GM20000 (cell line): ENCODE results near the gene LCN10.
A peak's percentile ranks its signal among the peaks of the same experiment; 100 is the strongest.

Source experiments
- DNase-seq: peaks from one replicate; pipeline ENCODE4 v3.0.0; 2012; ENCODE audit warnings: low spot score
- CTCF ChIP-seq: IDR thresholded peaks from 2 replicates; pipeline ENCODE4 v1.5.1; 2012; ENCODE audit warnings: mild to moderate bottlenecking, control low read depth; ENCODE audit errors: extremely low read depth, missing control alignments

Gene LCN10

GRCh38 chr9:136701668-136702053 is 41.1 kb downstream of the LCN10 start:
- DNase-seq, result no peak
- TF ChIP-seq CTCF, result no peak

- TF ChIP-seq CTCF, result no peak
- peak; percentile 79 for DNase-seq
Observed at GRCh38 chr9:136700959-136701667, 41.6 kb downstream of the LCN10 start.

- DNase-seq, result no peak
- TF ChIP-seq CTCF, result no peak
Observed at GRCh38 chr9:136700304-136700703, 42.4 kb downstream of the LCN10 start.

- no peak for TF ChIP-seq CTCF
Observed at GRCh38 chr9:136698635-136699246, 44.0 kb downstream of the LCN10 start.

GRCh38 chr9:136697821-136698526 is 44.8 kb downstream of the LCN10 start:
- TF ChIP-seq CTCF, result no peak
- DNase-seq, result no peak

More at GRCh38 chr9:136698635-136699246, 44.0 kb downstream of the LCN10 start:
- no peak for DNase-seq

GRCh38 chr9:136697146-136697820 is 45.5 kb downstream of the LCN10 start:
- no peak for DNase-seq
- no peak for TF ChIP-seq CTCF
